MM.1S (cell line): ENCODE measurements around the gene RBM11.

ENCODE experiments used
- EZH2 ChIP-seq: fragments of 300-600 bp; sonication (generic); optimal IDR thresholded peaks from 2 replicates; pipeline ENCODE3; 2017; ENCODE audit warnings: low read depth, mild to moderate bottlenecking, antibody characterized with exemption, low read length, mixed read lengths
- TF ChIP-seq, protein P1 (sequence below): fragments of 300-600 bp; sonication (generic); IDR thresholded peaks from 2 replicates; pipeline ENCODE4 v1.5.1; 2016; ENCODE audit warnings: antibody characterized with exemption, low read length, mixed read lengths

DNA sequence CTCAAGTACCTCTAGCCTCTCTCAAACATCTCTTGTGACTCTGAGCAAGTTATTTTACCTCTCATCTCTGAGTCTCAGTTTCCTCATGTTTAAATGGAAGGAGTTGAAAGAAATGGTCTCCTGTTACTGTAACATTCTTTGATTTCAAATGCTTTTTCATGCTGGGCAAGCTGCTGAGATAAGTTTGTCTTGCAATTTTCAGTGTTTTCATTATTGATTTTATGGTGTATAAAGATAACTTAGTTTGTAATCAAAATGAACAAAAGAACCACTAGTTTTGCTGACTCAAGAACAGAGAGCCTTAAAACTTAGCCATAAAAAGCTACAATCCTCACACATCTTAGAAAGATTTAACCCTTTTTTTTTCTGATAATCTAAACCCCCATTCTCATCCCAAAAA is 9.7 kb upstream of the RBM11 start:
- TF ChIP-seq, protein P1, sequence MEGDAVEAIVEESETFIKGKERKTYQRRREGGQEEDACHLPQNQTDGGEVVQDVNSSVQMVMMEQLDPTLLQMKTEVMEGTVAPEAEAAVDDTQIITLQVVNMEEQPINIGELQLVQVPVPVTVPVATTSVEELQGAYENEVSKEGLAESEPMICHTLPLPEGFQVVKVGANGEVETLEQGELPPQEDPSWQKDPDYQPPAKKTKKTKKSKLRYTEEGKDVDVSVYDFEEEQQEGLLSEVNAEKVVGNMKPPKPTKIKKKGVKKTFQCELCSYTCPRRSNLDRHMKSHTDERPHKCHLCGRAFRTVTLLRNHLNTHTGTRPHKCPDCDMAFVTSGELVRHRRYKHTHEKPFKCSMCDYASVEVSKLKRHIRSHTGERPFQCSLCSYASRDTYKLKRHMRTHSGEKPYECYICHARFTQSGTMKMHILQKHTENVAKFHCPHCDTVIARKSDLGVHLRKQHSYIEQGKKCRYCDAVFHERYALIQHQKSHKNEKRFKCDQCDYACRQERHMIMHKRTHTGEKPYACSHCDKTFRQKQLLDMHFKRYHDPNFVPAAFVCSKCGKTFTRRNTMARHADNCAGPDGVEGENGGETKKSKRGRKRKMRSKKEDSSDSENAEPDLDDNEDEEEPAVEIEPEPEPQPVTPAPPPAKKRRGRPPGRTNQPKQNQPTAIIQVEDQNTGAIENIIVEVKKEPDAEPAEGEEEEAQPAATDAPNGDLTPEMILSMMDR, result no peak
- no peak for TF ChIP-seq EZH2
